HCT116 (cell line): Measurements from ENCODE around the gene OST4. TPM values are rescaled to one million over a fixed set of nuclear protein-coding genes. Genes with fewer than 3 reads are reported as not detected.

ENCODE experiments used
- ATAC-seq: fragments of 200-7000 bp; cut with Tn5 transposase; 2 replicates; pipeline ENCODE4 v1.9.1; 2020; ENCODE audit warnings: mild to moderate bottlenecking, moderate library complexity
- BruUV-seq: library from RNA; stranded (reverse); fragments of 400-500 nt; replicated peaks from 2 replicates; lab custom pipeline; 2021; lab: Mats Ljungman, UMichigan
- CTCF ChIA-PET: fragments of 300-600 bp; sonication (Branson Sonifier 250); formaldehyde crosslinking; loops from one replicate; lab custom pipeline; 2021; ENCODE audit warnings: antibody characterized with exemption; lab: Charles Lee
- POLR2A ChIA-PET: fragments of 300-600, 350-600 bp; sonication (Branson Sonifier 250); formaldehyde crosslinking; loops from one replicate; lab custom pipeline; 2021; ENCODE audit warnings: antibody characterized with exemption; lab: Charles Lee
- RAD21 ChIA-PET, 2 experiments: fragments of 300-600 bp; sonication (Branson Sonifier 250); formaldehyde crosslinking; loops; one replicate each; lab custom pipeline; 2023; ENCODE audit warnings: low total read pairs in 2 of 2; ENCODE audit not compliant: uncharacterized antibody in 2 of 2, unreplicated experiment in 2 of 2, low non-redundant PET in 1 of 2; lab: Charles Lee
- DNase-seq: peaks from one replicate; pipeline ENCODE4 v3.0.0-alpha.2; 2010; ENCODE audit warnings: low read depth, low spot score
- H2AFZ ChIP-seq: fragments of 200-600 bp; shearing (Covaris generic), sonication (generic); 2 replicates; pipeline ENCODE4 v1.6.1; 2017; ENCODE audit warnings: low read depth, mixed run types, mixed read lengths, antibody characterized with exemption, low read length; ENCODE audit not compliant: poor library complexity, severe bottlenecking
- H3K27ac ChIP-seq: 2 replicates; pipeline ENCODE4 v1.5.1; 2012; ENCODE audit warnings: low read depth, low read length
- H3K27me3 ChIP-seq: fragments of 200-600 bp; sonication (generic); 2 replicates; pipeline ENCODE4 v1.6.1; 2016; ENCODE audit warnings: mixed run types, low read length, mixed read lengths; ENCODE audit not compliant: insufficient read depth
- H3K36me3 ChIP-seq, 2 experiments: fragments of 200-500 bp in 1 of 2; fragments of 200-600 bp in 1 of 2; sonication (Bioruptor generic) in 1 of 2; sonication (generic) in 1 of 2; 2 replicates each; pipeline versions ENCODE4 v1.5.1 to v1.6.1; 2014 to 2016; ENCODE audit warnings: low read length in 2 of 2, inconsistent platforms in 1 of 2, mixed read lengths in 1 of 2, mixed run types in 1 of 2; ENCODE audit not compliant: insufficient read depth in 2 of 2, control insufficient read depth in 1 of 2
- H3K4me1 ChIP-seq, 2 experiments: fragments of 200-600 bp in 1 of 2; sonication (generic) in 1 of 2; 2 replicates each; pipeline versions ENCODE4 v1.5.1 to v1.6.1; 2012 to 2017; ENCODE audit warnings: low read length in 2 of 2, inconsistent platforms in 1 of 2, mild to moderate bottlenecking in 1 of 2, mixed read lengths in 1 of 2, mixed run types in 1 of 2, moderate library complexity in 1 of 2; ENCODE audit not compliant: insufficient read depth in 2 of 2, control insufficient read depth in 1 of 2
- H3K4me2 ChIP-seq: fragments of 200-600 bp; sonication (generic); 2 replicates; pipeline ENCODE4 v1.6.1; 2017; ENCODE audit warnings: mixed run types, low read length, mixed read lengths
- H3K4me3 ChIP-seq, 2 experiments: fragments of 200-600 bp in 1 of 2; sonication (generic) in 1 of 2; replicated peaks in 1 of 2; 2 replicates each; pipeline ENCODE4 v1.5.1; 2011 to 2016; ENCODE audit warnings: low read length in 2 of 2, control low read depth in 1 of 2, low read depth in 1 of 2, mild to moderate bottlenecking in 1 of 2, mixed read lengths in 1 of 2, mixed run types in 1 of 2
- H3K79me2 ChIP-seq: fragments of 200-600 bp; sonication (generic); 2 replicates; pipeline ENCODE4 v1.6.1; 2017; ENCODE audit warnings: mild to moderate bottlenecking, mixed run types, low read length, moderate library complexity, mixed read lengths; ENCODE audit not compliant: insufficient read depth
- H3K9ac ChIP-seq: fragments of 200-600 bp; sonication (generic); 2 replicates; pipeline ENCODE4 v1.6.1; 2016; ENCODE audit warnings: low read length, mixed read lengths
- H3K9me2 ChIP-seq: fragments of 200-600 bp; sonication (generic), shearing (Covaris generic); 2 replicates; pipeline ENCODE4 v1.6.1; 2017; ENCODE audit warnings: mixed run types, mild to moderate bottlenecking, moderate library complexity; ENCODE audit not compliant: insufficient read depth
- H3K9me3 ChIP-seq, 2 experiments: fragments of 200-500 bp in 1 of 2; fragments of 200-600 bp in 1 of 2; sonication (Bioruptor generic) in 1 of 2; sonication (generic) in 1 of 2; 2 replicates each; pipeline ENCODE4 v1.6.1; 2014 to 2017; ENCODE audit warnings: low read length in 2 of 2, mixed read lengths in 2 of 2, inconsistent platforms in 1 of 2, low read depth in 1 of 2, mild to moderate bottlenecking in 1 of 2, mixed run types in 1 of 2, moderate library complexity in 1 of 2; ENCODE audit not compliant: control insufficient read depth in 1 of 2, insufficient read depth in 1 of 2
- H4K20me1 ChIP-seq: fragments of 200-600 bp; sonication (generic), shearing (Covaris generic); 2 replicates; pipeline ENCODE4 v1.6.1; 2017; ENCODE audit warnings: mixed run types, mild to moderate bottlenecking, moderate library complexity; ENCODE audit not compliant: insufficient read depth
- CBX3 ChIP-seq: IDR thresholded peaks from 2 replicates; pipeline ENCODE4 v1.6.1; 2012; ENCODE audit warnings: low read depth
- CEBPB ChIP-seq: IDR thresholded peaks from 2 replicates; pipeline ENCODE4 v1.6.1; 2012; ENCODE audit warnings: low read depth
- EGR1 ChIP-seq: IDR thresholded peaks from 2 replicates; pipeline ENCODE4 v1.6.1; 2012; ENCODE audit warnings: low read depth
- ELF1 ChIP-seq: IDR thresholded peaks from 2 replicates; pipeline ENCODE4 v1.6.1; 2012; ENCODE audit warnings: low read depth, borderline replicate concordance
- EZH2 ChIP-seq: fragments of 200-600 bp; sonication (generic); IDR thresholded peaks from 2 replicates; pipeline ENCODE4 v1.6.1; 2017; ENCODE audit warnings: antibody characterized with exemption, mixed run types
- EZH2phosphoT487 ChIP-seq: fragments of 200-600 bp; IDR thresholded peaks from 2 replicates; pipeline ENCODE4 v1.6.1; 2018; ENCODE audit warnings: antibody characterized with exemption, borderline replicate concordance
- FOSL1 ChIP-seq: IDR thresholded peaks from 2 replicates; pipeline ENCODE4 v1.6.1; 2012; ENCODE audit warnings: low read depth
- JUND ChIP-seq: IDR thresholded peaks from 2 replicates; pipeline ENCODE4 v1.6.1; 2012
- POLR2A ChIP-seq: IDR thresholded peaks from 2 replicates; pipeline ENCODE4 v1.7.0; 2011; ENCODE audit warnings: borderline replicate concordance; ENCODE audit not compliant: insufficient read depth, insufficient read length; ENCODE audit errors: extremely low read depth
- POLR2AphosphoS5 ChIP-seq: IDR thresholded peaks from 2 replicates; pipeline ENCODE4 v1.6.1; 2011; ENCODE audit warnings: mild to moderate bottlenecking, low read depth, low read length, moderate library complexity
- RAD21 ChIP-seq: IDR thresholded peaks from 2 replicates; pipeline ENCODE4 v1.6.1; 2012; ENCODE audit warnings: low read depth, mild to moderate bottlenecking
- SRF ChIP-seq: IDR thresholded peaks from 2 replicates; pipeline ENCODE4 v1.6.1; 2012; ENCODE audit warnings: low read depth
- TCF7L2 ChIP-seq: IDR thresholded peaks from 2 replicates; pipeline ENCODE4 v1.7.0; 2011; ENCODE audit warnings: borderline replicate concordance, inconsistent platforms; ENCODE audit not compliant: insufficient read depth, insufficient read length; ENCODE audit errors: extremely low read depth
- YY1 ChIP-seq: IDR thresholded peaks from 2 replicates; pipeline ENCODE4 v1.6.1; 2011; ENCODE audit warnings: low read length, low read depth, moderate library complexity, mild to moderate bottlenecking; ENCODE audit not compliant: insufficient replicate concordance; ENCODE audit errors: extremely low read depth
- ZFX ChIP-seq: fragments of 450-650 bp; IDR thresholded peaks from 2 replicates; pipeline ENCODE4 v1.6.1; 2017
- ZNF274 ChIP-seq: fragments of 200-500 bp; sonication (Bioruptor generic); IDR thresholded peaks from 2 replicates; pipeline ENCODE4 v1.6.1; 2014; ENCODE audit warnings: mild to moderate bottlenecking, low read depth, low read length, inconsistent platforms
- intact Hi-C: fragments of 100-400 bp; cut with micrococcal nuclease; formaldehyde crosslinking; loops from 2 replicates; pipeline ENCODE4 v1.10.0; 2022
- total RNA-seq: library from RNA; stranded (reverse); gene quantifications from one replicate; pipeline ENCODE4 v1.2.1, GENCODE V29; 2021; ENCODE audit not compliant: unreplicated experiment
- TF ChIP-seq, protein P1 (sequence below): IDR thresholded peaks from 2 replicates; pipeline ENCODE4 v1.6.1; 2011; ENCODE audit warnings: mild to moderate bottlenecking, low read length, moderate library complexity; ENCODE audit not compliant: insufficient replicate concordance; ENCODE audit errors: extremely low read depth
- TF ChIP-seq, protein P2 (sequence below): IDR thresholded peaks from 2 replicates; pipeline ENCODE4 v1.6.1; 2012
- TF ChIP-seq, protein P3 (sequence below): IDR thresholded peaks from 2 replicates; pipeline ENCODE4 v1.6.1; 2012; ENCODE audit warnings: low read depth

OST4 gene
- total RNA-seq, 1 experiment from 2014 or later = 187 TPM

DNA sequence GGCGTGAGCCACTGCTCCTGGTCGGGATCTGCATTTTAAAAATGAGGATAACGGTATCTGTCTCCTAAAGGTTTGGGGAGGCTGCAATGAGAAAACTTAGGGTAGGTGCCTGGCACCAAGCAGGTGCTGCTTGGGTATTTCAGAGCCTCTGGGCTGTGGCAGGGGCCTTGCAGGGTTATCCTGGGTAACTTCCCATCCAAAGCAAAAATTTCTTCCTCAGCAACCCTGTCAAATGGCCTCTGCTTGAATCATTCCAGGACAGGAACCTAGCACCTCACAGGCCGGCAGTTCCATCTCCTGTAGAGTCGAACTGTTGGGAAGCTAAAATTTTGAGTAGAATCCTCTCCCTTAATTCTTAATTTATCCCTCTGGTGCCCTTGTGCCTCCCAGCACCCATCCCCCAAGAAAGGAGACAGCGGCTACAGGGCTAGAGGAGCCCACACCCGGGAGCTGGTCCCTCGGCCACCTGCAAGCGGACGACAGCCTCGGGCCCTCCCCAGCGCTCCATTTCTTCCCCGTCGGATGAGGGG, 46.6 kb upstream of the OST4 start (continued):
- no peak for TF ChIP-seq YY1
- TF ChIP-seq SRF = no peak
- no peak for TF ChIP-seq FOSL1
- TF ChIP-seq, protein P1, sequence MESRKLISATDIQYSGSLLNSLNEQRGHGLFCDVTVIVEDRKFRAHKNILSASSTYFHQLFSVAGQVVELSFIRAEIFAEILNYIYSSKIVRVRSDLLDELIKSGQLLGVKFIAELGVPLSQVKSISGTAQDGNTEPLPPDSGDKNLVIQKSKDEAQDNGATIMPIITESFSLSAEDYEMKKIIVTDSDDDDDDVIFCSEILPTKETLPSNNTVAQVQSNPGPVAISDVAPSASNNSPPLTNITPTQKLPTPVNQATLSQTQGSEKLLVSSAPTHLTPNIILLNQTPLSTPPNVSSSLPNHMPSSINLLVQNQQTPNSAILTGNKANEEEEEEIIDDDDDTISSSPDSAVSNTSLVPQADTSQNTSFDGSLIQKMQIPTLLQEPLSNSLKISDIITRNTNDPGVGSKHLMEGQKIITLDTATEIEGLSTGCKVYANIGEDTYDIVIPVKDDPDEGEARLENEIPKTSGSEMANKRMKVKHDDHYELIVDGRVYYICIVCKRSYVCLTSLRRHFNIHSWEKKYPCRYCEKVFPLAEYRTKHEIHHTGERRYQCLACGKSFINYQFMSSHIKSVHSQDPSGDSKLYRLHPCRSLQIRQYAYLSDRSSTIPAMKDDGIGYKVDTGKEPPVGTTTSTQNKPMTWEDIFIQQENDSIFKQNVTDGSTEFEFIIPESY = no peak
- TF ChIP-seq, protein P2, sequence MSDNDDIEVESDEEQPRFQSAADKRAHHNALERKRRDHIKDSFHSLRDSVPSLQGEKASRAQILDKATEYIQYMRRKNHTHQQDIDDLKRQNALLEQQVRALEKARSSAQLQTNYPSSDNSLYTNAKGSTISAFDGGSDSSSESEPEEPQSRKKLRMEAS = no peak
- no peak for TF ChIP-seq CEBPB

DNA sequence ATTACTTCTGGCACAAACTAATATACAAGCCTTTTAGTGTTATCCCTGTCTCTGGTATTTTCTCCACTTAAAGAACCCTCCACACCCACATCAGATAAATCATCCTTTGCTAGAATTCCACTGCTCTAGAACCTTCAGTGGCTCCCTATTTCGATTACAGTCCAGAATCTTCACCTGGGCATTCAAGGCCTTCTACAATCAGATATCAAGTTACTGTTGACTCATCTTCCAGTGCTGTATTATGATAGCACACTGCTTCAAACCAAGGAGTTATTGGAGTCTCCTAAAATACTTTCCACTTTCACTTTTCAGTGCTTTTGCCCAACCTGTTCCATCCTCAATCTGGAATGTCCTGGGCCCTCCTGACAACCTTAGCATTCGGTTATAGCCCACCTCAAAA, 44.1 kb upstream of the OST4 start:
- no peak overlapping the region for H2AFZ ChIP-seq
- H3K27me3 ChIP-seq = no peaks in the 10 kb centered on the region
- H3K27ac ChIP-seq = no peak overlapping the region
- DNase-seq (no peak), ATAC-seq (no peak)
- H3K9ac ChIP-seq = no peak overlapping the region
- CTCF ChIA-PET = no interaction called here
- H3K9me2 ChIP-seq = no peaks in the 10 kb centered on the region
- H4K20me1 ChIP-seq = no peaks in the 10 kb centered on the region
- no peak overlapping the region for H3K4me3 ChIP-seq
- RAD21 ChIA-PET = no interaction called here
- H3K4me1 ChIP-seq = peaks cover 0 to 17% of the 10 kb centered on the region in 2 experiments; a peak in 3 of 4 replicates
- no peak overlapping the region for H3K4me2 ChIP-seq
- POLR2A ChIA-PET = no interaction called here
- no peaks in the 10 kb centered on the region for H3K9me3 ChIP-seq
- H3K79me2 ChIP-seq = no peaks in the 10 kb centered on the region
- intact Hi-C loops = no loop called here
- BruUV-seq = TSS peak; percentile 24
- H3K36me3 ChIP-seq = no peaks in the 10 kb centered on the region
- TF ChIP-seq EGR1 = no peak
- no peak for TF ChIP-seq SRF
- TF ChIP-seq EZH2phosphoT487 = no peak
- no peak for TF ChIP-seq FOSL1
- no peak for TF ChIP-seq POLR2AphosphoS5
- no peak for TF ChIP-seq ZFX
- TF ChIP-seq, protein P3, sequence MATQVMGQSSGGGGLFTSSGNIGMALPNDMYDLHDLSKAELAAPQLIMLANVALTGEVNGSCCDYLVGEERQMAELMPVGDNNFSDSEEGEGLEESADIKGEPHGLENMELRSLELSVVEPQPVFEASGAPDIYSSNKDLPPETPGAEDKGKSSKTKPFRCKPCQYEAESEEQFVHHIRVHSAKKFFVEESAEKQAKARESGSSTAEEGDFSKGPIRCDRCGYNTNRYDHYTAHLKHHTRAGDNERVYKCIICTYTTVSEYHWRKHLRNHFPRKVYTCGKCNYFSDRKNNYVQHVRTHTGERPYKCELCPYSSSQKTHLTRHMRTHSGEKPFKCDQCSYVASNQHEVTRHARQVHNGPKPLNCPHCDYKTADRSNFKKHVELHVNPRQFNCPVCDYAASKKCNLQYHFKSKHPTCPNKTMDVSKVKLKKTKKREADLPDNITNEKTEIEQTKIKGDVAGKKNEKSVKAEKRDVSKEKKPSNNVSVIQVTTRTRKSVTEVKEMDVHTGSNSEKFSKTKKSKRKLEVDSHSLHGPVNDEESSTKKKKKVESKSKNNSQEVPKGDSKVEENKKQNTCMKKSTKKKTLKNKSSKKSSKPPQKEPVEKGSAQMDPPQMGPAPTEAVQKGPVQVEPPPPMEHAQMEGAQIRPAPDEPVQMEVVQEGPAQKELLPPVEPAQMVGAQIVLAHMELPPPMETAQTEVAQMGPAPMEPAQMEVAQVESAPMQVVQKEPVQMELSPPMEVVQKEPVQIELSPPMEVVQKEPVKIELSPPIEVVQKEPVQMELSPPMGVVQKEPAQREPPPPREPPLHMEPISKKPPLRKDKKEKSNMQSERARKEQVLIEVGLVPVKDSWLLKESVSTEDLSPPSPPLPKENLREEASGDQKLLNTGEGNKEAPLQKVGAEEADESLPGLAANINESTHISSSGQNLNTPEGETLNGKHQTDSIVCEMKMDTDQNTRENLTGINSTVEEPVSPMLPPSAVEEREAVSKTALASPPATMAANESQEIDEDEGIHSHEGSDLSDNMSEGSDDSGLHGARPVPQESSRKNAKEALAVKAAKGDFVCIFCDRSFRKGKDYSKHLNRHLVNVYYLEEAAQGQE = no peak
- no peak for TF ChIP-seq JUND
- no peak for TF ChIP-seq ZNF274
- no peak for TF ChIP-seq EZH2
- TF ChIP-seq ELF1 = no peak
- TF ChIP-seq, protein P1 = no peak
- TF ChIP-seq POLR2A = no peak
- no peak for TF ChIP-seq TCF7L2
- no peak for TF ChIP-seq RAD21
- no peak for TF ChIP-seq YY1
- TF ChIP-seq CBX3 = no peak
